ENCODE measurements around the gene IRF6.
"Not testable (repeated sequence)": the region's sequence is repeated elsewhere in the genome, so short reads cannot be mapped to it uniquely, and the experiment has no call there.

The IRF6 gene

GRCh38 chr1:209802117-209802779, 3.7 kb downstream of the IRF6 start:
- H3K4ac ChIP-seq (ENCODE audit: low read depth in 1 of 2, low read length in 2 of 2) = no peak overlapping the region
- no peak for DNase-seq
- no peak overlapping the region for H3K4me2 ChIP-seq (ENCODE audit: low read length, poor library complexity, severe bottlenecking)
- H3K18ac ChIP-seq (ENCODE audit: low read depth in 1 of 2, low read length in 2 of 2) = no peak overlapping the region
- no peak overlapping the region for H3K9ac ChIP-seq (ENCODE audit: low read length)
- no peak overlapping the region for H3K14ac ChIP-seq (ENCODE audit: low read length in 2 of 2)
- H4K91ac ChIP-seq (ENCODE audit: low read length) = no peak overlapping the region
- H3K4me1 ChIP-seq (ENCODE audit: control insufficient read depth, insufficient read depth, low read depth, low read length) = peaks cover 10% of the 10 kb centered on the region
- no peak overlapping the region for H2BK5ac ChIP-seq (ENCODE audit: low read depth, low read length, poor library complexity, severe bottlenecking)
- no peak overlapping the region for H2BK12ac ChIP-seq (ENCODE audit: low read length in 2 of 2)
- no peak overlapping the region for H2BK15ac ChIP-seq (ENCODE audit: low read depth, poor library complexity, severe bottlenecking)
- H4K8ac ChIP-seq (ENCODE audit: low read length) = no peak overlapping the region
- H2AK5ac ChIP-seq (ENCODE audit: low read length, severe bottlenecking) = no peak overlapping the region
- no peak overlapping the region for H3K4me3 ChIP-seq (ENCODE audit: insufficient read depth in 1 of 2, low read depth in 1 of 2, low read length in 2 of 2)
- H3K36me3 ChIP-seq (ENCODE audit: control insufficient read depth in 1 of 2, insufficient read depth in 2 of 2, low read depth in 1 of 2, low read length in 2 of 2) = no peaks in the 10 kb centered on the region
- no peaks in the 10 kb centered on the region for H3K79me1 ChIP-seq (replicated peaks; ENCODE audit: low read length, poor library complexity, severe bottlenecking)
- H2AFZ ChIP-seq (ENCODE audit: low read depth, low read length) = no peak overlapping the region
- no peak overlapping the region for H3K27ac ChIP-seq (ENCODE audit: low read length, poor library complexity, severe bottlenecking)
- no peak overlapping the region for H3K23ac ChIP-seq (ENCODE audit: low read length in 2 of 2)
- peaks cover 0 to 12% of the 10 kb centered on the region in 2 experiments for H3K27me3 ChIP-seq (ENCODE audit: control insufficient read depth in 1 of 2, insufficient read depth in 1 of 2, low read length in 2 of 2)
- H3K9me3 ChIP-seq (ENCODE audit: control insufficient read depth, low read length) = no peaks in the 10 kb centered on the region
- WGBS = 100% methylated on average over 3 of the region's 4 CpGs
- no peak overlapping the region for H2BK120ac ChIP-seq (ENCODE audit: low read depth, low read length)

GRCh38 chr1:209800984-209801834, 4.7 kb downstream of the IRF6 start:
- Histone ChIP-seq H3K36me3 (ENCODE audit: control insufficient read depth in 1 of 2, insufficient read depth in 2 of 2, low read depth in 1 of 2, low read length in 2 of 2) (no peaks in the 10 kb centered on the region), H3K4me3 (ENCODE audit: insufficient read depth in 1 of 2, low read depth in 1 of 2, low read length in 2 of 2) (no peak overlapping the region), H3K9me3 (ENCODE audit: control insufficient read depth, low read length) (no peaks in the 10 kb centered on the region), H2AFZ (ENCODE audit: low read depth, low read length) (no peak overlapping the region), H2BK12ac (ENCODE audit: low read length in 2 of 2) (no peak overlapping the region), H4K91ac (ENCODE audit: low read length) (no peak overlapping the region), H3K4ac (ENCODE audit: low read depth in 1 of 2, low read length in 2 of 2) (no peak overlapping the region), H3K27me3 (ENCODE audit: control insufficient read depth in 1 of 2, insufficient read depth in 1 of 2, low read length in 2 of 2) (peaks cover 0 to 12% of the 10 kb centered on the region in 2 experiments), H3K14ac (ENCODE audit: low read length in 2 of 2) (no peak overlapping the region), H3K9ac (ENCODE audit: low read length) (no peak overlapping the region), H3K4me2 (ENCODE audit: low read length, poor library complexity, severe bottlenecking) (no peak overlapping the region), H4K8ac (ENCODE audit: low read length) (no peak overlapping the region), H2AK5ac (ENCODE audit: low read length, severe bottlenecking) (no peak overlapping the region), H3K27ac (ENCODE audit: low read length, poor library complexity, severe bottlenecking) (no peak overlapping the region), H3K23ac (ENCODE audit: low read length in 2 of 2) (no peak overlapping the region), H2BK15ac (ENCODE audit: low read depth, poor library complexity, severe bottlenecking) (no peak overlapping the region), H3K79me1 (replicated peaks; ENCODE audit: low read length, poor library complexity, severe bottlenecking) (no peaks in the 10 kb centered on the region), H3K4me1 (ENCODE audit: control insufficient read depth, insufficient read depth, low read depth, low read length) (peaks cover 10% of the 10 kb centered on the region), H2BK120ac (ENCODE audit: low read depth, low read length) (no peak overlapping the region), H2BK5ac (ENCODE audit: low read depth, low read length, poor library complexity, severe bottlenecking) (no peak overlapping the region), H3K18ac (ENCODE audit: low read depth in 1 of 2, low read length in 2 of 2) (no peak overlapping the region)
- DNase-seq = no peak
- WGBS = 67% methylated on average over 2 of the region's 5 CpGs

GRCh38 chr1:209797978-209798639, 7.8 kb downstream of the IRF6 start:
- Histone ChIP-seq H4K8ac (ENCODE audit: low read length) (no peak overlapping the region), H3K9ac (ENCODE audit: low read length) (no peak overlapping the region), H3K18ac (ENCODE audit: low read depth in 1 of 2, low read length in 2 of 2) (no peak overlapping the region), H3K36me3 (ENCODE audit: control insufficient read depth in 1 of 2, insufficient read depth in 2 of 2, low read depth in 1 of 2, low read length in 2 of 2) (no peaks in the 10 kb centered on the region), H3K79me1 (replicated peaks; ENCODE audit: low read length, poor library complexity, severe bottlenecking) (no peaks in the 10 kb centered on the region), H2BK120ac (ENCODE audit: low read depth, low read length) (no peak overlapping the region), H3K14ac (ENCODE audit: low read length in 2 of 2) (no peak overlapping the region), H3K27ac (ENCODE audit: low read length, poor library complexity, severe bottlenecking) (no peak overlapping the region), H4K91ac (ENCODE audit: low read length) (no peak overlapping the region), H3K4me1 (ENCODE audit: control insufficient read depth, insufficient read depth, low read depth, low read length) (no peaks in the 10 kb centered on the region), H2BK5ac (ENCODE audit: low read depth, low read length, poor library complexity, severe bottlenecking) (no peak overlapping the region), H3K4me2 (ENCODE audit: low read length, poor library complexity, severe bottlenecking) (no peak overlapping the region), H3K4ac (ENCODE audit: low read depth in 1 of 2, low read length in 2 of 2) (no peak overlapping the region), H2AFZ (ENCODE audit: low read depth, low read length) (no peak overlapping the region), H2BK15ac (ENCODE audit: low read depth, poor library complexity, severe bottlenecking) (no peak overlapping the region), H3K4me3 (ENCODE audit: insufficient read depth in 1 of 2, low read depth in 1 of 2, low read length in 2 of 2) (no peak overlapping the region), H3K23ac (ENCODE audit: low read length in 2 of 2) (no peak overlapping the region), H3K27me3 (ENCODE audit: control insufficient read depth in 1 of 2, insufficient read depth in 1 of 2, low read length in 2 of 2) (peaks cover 0 to 17% of the 10 kb centered on the region in 2 experiments), H2AK5ac (ENCODE audit: low read length, severe bottlenecking) (no peak overlapping the region), H3K9me3 (ENCODE audit: control insufficient read depth, low read length) (no peaks in the 10 kb centered on the region), H2BK12ac (ENCODE audit: low read length in 2 of 2) (no peak overlapping the region)
- no peak for DNase-seq
- 81% methylated on average over 9 of the region's 9 CpGs for WGBS

- not testable (repeated sequence) for H2BK12ac ChIP-seq (ENCODE audit: low read length in 2 of 2); H2AK5ac ChIP-seq (ENCODE audit: low read length, severe bottlenecking); H2BK15ac ChIP-seq (ENCODE audit: low read depth, poor library complexity, severe bottlenecking); H3K4me3 ChIP-seq (ENCODE audit: insufficient read depth in 1 of 2, low read depth in 1 of 2, low read length in 2 of 2); H3K4ac ChIP-seq (ENCODE audit: low read depth in 1 of 2, low read length in 2 of 2); H3K18ac ChIP-seq (ENCODE audit: low read depth in 1 of 2, low read length in 2 of 2); H2AFZ ChIP-seq (ENCODE audit: low read depth, low read length); H3K23ac ChIP-seq (ENCODE audit: low read length in 2 of 2); H4K8ac ChIP-seq (ENCODE audit: low read length); H3K14ac ChIP-seq (ENCODE audit: low read length in 2 of 2); DNase-seq; H3K4me1 ChIP-seq (ENCODE audit: control insufficient read depth, insufficient read depth, low read depth, low read length); H3K27ac ChIP-seq (ENCODE audit: low read length, poor library complexity, severe bottlenecking); H4K91ac ChIP-seq (ENCODE audit: low read length); H3K9me3 ChIP-seq (ENCODE audit: control insufficient read depth, low read length); H3K9ac ChIP-seq (ENCODE audit: low read length); H3K4me2 ChIP-seq (ENCODE audit: low read length, poor library complexity, severe bottlenecking); H2BK120ac ChIP-seq (ENCODE audit: low read depth, low read length); H2BK5ac ChIP-seq (ENCODE audit: low read depth, low read length, poor library complexity, severe bottlenecking); H3K79me1 ChIP-seq (replicated peaks; ENCODE audit: low read length, poor library complexity, severe bottlenecking); H3K36me3 ChIP-seq (ENCODE audit: control insufficient read depth in 1 of 2, insufficient read depth in 2 of 2, low read depth in 1 of 2, low read length in 2 of 2)
- 70% methylated on average over 2 of the region's 3 CpGs for WGBS
- peaks cover 0 to 60% of the 10 kb centered on the region in 2 experiments for H3K27me3 ChIP-seq (ENCODE audit: control insufficient read depth in 1 of 2, insufficient read depth in 1 of 2, low read length in 2 of 2)
Measured at GRCh38 chr1:209793711-209794110, 12.2 kb downstream of the IRF6 start.

Measured in mesenchymal stem cell (in vitro differentiated cells and primary cell).